GM19438 (cell line): ENCODE measurements around the gene CD58.
"Not testable (repeated sequence)": the region's sequence is repeated elsewhere in the genome, so short reads cannot be mapped to it uniquely, and the experiment has no call there.

Experiments
- ATAC-seq: cut with Tn5 transposase; IDR thresholded peaks from one replicate; pipeline ENCODE4 v1.9.1; 2021; ENCODE audit warnings: low read depth; ENCODE audit not compliant: unreplicated experiment

CD58 gene

DNA sequence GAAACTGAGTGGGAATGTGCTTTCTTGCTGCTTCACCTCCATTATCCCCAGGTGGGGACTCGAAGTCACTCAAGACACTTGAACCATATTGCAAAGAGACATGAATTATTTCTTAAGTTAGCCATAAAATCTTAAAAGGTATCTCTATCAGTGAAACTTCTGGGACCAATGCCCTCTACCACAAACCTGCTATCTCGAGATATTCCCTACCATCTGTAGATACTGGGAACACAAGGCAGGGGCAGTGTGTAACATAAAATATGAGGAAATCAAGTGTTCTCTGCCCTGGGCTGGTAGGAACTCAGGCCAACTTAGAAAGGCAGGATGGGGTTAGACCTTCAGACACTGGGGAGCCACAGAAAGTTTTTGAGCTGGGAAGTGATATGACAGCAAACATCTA lies 1.3 kb upstream of the CD58 start:
- ATAC-seq = no peak

DNA sequence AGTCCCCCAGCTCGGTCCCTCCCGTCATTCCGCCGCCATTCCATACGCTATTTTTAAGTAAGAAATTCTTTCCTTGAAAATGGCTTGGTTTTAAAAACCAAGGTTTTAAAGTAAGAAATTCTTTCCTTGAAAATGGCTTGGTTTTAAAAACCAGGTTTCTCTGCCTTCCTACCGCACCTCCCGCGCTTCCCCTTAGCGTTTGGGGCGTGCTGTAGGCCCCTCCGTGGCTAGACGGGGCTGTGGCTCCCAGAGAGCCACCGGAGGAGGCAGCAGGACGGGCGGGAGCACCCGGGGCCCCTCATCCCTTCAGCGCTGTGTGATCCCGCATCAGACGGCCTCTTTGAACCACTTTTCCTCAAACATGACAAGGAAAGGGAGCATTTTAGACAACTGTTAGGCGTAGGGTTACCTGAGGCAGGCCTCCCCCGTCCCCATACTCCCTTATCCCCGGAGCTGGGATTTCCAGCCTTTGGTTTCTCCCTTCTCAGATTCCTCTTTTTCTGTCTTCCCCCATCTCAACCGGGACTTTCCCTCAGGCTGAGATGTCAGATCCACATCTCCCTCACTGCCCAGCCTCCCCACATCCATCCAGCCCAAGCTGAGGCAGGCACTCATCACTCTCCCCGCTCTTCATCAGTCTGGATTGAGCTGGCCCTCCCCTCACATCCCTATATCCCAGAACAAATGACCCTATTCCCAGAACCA lies 541 bp upstream of the CD58 start:
- ATAC-seq = no peak

DNA sequence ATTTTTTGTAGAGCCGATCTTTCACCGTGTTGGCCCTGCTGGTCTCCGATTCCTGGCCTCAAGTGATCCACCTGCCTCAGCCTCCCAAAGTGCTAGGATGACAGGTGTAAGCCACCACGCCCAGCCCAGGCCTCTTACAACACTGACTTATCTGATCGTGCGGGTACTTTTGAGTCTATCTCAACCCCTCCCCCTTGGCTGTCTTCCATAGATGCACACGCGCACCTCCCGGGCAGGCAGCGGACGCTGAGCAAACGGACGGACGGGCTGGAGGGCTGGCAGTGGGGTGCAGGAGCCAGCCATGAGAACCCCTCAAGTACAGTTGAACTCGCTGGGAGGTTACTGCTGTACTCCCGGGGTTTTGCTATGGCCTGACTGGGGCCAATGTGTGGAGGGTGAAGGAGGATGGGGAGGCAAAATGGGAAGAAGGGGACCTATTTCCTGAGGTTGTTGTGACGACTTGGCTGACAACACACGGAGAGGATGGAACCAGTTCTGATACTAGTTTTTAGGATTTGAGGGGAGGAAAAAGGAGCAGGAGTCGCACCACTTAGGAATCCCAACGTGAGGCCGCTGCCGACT lies 959 bp downstream of the CD58 start:
- ATAC-seq = no peak

DNA sequence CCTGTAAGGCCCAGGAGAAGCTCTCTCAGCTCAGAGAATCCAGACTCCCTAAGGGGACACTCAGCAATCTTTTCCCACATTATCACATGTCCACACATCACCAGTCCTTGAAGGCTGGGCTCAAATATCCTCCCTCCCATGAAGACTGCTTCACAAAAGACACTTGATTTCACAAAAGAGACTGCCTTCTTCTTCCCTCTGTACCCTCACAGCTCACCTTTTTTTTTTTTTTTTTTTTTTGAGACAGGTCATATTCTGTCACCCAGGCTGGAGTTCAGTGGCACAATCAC lies 1.5 kb downstream of the CD58 start:
- ATAC-seq = no peak

DNA sequence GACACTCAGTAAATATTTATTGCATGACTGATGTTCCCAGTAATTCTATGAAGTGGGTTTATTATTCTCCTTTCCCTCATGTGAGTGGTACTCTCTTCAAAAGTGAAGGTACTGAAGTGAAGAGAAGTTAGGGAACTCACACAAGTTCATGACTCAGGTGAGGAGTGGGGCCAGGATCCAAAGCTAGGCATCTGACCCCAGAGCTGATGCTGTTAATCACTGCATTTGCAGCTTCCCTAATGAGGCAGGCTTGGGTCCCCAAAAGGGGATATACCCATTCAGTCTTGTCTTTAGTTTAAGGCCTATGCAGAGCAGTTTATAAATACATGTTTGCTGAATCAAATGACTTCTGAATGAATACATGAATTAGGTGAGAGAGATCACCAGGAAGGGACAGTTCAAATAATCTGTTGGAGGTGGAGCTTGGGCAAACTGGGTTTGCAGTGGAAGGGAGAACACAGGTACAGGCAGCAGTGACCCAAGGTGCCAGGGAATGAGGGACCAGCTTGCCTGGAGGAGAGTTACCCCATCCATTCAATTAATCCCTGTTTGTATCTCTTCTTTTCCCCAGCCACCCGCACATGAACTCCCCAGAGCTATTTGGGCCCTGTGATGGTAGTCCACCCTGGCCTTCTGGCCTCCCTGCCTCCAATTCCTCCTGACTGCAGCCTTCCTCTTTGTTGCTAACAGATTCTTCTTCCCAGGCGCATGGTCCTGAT lies 2.0 kb downstream of the CD58 start:
- no peak for ATAC-seq

DNA sequence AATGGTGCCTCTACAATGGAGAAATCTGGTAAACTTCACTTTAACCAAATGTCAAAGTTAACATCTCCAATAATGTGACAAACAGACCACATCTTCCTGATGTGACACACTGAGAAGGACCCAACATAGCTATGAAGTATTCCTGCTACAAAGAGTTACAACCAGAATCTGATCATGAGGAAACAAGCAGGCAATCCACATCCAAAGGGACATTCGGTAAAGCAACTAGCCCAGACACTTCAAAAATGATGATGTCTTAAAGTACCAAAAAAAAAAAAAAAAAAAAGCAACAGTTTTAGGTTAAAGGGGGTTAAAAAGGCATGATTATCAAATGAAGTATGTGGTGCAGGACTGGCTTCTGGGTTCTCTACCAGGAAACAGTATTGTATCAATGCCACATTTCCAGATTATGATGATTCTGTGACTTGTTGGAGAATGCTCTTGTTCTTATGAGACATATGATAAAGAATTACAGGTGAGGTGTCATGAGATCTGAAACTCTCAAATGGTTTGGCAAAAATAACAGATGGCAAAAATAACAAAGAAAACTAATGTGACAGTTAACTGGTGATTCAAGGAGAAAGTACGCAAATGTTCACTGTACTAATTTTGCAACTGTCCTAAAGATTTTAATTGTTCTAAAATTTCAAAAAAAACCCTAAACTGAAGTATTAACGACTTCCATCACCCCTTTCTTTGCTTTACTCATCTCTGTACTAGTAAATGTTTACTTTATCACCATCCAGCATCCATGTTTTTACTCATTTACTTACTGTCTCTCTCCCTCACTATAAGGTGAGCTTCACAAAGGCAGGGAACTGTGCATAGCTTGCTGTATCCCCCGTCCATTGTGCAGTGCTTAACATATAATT lies 2.8 kb downstream of the CD58 start:
- ATAC-seq = no peak

DNA sequence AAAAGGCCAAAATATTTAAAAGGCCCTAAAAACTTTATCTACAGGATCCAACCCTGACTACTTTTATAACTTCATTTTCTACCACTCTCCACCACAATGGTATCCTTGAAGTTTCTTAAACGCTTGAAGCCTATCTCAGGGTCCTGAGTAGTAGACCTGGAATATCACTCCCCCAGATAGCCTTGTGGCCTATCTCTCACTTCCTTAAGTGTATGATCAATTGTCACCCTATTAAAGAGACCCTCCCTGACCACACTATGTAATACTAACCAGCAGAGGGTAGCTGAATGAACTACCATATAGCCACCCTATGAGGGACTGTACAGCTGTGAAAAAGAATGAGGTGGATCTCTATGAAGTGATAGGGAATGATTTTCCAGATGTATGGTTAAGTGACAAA lies 5.6 kb downstream of the CD58 start:
- ATAC-seq = no peak

DNA sequence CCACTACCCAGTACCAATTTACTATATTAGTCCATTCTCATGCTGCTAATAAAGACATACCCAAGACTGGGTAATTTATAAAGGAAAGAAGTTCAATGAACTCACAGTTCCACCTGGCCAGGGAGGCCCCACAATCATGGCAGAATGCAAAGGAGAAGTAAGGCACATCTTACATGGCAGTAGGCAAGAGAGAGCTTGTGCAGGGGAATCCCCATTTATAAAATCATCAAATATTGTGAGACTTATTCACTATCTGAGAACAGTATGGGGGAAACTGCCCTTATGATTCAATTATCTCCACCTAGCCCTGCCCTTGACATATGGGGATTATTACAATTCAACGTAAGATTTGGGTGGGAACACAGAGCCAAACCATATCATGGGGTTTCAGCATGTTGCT lies 6.4 kb downstream of the CD58 start:
- ATAC-seq = no peak

DNA sequence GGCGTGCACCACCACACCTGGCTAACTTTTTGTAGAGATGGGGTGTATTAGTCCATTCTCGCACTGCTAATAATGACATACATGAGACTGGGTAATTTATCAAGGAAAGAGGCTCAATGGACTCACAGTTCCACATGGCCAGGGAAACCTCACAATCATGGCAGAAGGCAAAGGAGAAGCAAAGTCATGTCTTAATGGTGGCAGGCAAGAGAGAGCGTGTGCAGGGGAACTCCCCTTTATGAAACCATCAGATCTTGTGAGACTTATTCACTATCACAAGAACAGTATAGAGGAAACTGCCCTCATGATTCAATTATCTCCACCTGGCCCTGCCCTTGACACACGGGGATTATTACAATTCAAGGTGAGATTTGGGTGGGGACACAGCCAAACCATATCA lies 8.4 kb downstream of the CD58 start:
- not testable (repeated sequence) for ATAC-seq

DNA sequence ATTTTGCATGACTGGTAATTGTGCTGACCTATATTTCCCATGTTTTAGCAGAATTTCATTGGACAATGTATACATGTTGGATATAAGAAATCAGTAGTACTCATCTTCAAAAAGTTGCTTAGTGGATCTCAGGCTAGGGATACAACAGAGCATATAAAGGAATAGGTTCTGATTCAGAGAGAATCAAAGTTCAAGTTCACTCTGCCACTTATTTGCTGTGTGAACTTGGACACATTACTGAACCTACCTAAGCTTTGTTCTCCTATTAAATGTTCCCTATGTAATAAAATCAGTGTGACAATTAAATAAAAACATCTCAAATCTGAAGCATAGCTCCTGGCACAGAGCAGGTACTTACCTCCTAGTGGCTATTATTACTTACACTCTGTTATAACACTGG lies 9.3 kb downstream of the CD58 start:
- no peak for ATAC-seq

DNA sequence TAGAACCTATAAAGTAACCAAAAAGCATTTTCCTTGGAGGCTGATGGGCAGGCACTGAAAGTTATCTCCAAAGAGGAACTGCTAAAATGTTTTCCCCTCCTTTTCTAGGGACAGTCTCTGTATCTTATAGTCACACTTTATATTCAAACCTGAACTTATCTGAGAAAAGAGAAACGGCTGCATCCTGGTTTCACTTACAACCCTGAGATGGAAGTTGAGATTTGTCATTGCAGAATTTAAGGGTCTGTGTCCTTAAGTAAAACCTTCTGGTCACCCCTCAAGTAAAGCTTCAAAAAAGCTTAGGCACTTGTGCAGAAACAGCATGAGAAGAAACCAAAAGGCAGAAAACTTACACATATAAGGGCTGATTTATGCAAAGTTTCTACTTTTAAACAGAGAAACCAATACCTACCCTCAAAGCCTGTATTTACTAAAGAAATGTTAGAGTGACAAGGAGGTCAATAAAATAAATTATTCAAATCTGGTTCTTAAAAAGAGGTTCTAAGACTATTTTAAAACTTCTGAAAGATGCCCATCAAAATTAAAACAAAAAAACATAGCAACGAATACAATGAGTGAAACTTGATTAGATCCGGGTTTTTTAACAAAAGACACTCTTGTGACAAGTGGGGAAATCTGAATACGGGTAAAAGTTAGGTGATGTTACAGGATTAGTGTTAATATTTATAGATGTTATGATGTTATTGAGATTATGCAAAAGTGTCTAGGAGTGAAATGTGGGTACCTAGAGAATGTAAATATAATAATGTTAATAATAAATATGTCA lies 9.9 kb downstream of the CD58 start:
- no peak for ATAC-seq

DNA sequence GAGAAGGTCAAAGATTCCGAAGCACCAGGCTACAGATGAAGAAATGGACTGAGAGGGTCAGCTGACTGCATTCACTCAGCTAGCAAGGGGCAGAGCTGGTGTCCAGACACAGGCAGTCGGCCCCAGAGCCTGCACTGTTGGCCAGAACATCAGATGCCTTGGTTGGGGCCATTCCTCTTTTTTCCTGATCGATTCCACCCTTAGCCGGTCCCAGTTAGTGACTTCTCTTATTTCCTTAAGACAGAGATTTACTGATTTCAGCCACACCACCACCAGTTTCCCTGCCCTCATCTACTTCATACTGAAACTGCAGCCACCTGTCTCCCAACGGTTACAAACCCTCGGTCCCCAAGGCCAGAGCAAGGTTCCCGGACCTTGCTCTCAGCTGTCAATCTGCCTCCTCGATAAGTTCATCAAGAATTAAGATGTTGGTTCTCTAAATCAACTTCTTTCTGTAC lies 11.5 kb downstream of the CD58 start:
- ATAC-seq = peak; percentile 39

DNA sequence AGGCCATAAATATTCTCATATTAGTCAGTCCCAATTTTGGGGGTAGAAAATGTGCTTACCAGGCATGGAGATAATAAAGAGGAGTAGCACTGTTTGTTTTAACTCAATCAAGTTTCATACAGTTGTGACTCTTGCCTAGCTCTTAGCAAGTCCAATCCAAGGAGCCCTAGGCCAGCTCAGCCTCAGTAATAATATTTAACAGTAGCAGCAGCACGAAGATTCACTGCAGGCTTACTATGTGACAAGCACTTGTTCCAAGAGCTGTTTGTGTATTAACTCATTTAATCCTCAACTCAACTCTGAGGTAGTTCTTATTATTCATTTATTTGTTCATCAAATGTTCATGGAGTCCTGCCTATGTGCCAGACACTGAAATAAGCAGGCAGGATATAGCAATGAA lies 12.3 kb downstream of the CD58 start:
- no peak for ATAC-seq

DNA sequence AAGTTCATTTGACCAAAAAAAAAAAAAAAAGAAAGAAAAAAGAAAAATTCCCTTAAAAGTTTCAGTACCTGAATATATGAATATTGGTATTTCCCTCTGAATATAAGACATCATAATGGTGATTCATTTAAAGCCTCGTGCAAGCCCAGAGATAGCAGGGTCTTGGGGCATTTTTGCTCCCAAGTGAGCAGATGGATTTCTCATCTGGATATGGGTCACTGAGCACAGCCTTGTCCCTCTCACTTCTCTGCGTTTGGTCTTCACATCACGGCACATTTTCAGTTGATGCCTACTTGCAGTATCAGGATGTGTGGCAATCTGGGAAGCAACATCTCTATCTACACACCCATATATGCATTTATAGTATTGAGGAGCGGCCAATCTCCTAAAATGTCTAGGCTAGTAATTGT lies 12.7 kb downstream of the CD58 start:
- ATAC-seq = no peak

DNA sequence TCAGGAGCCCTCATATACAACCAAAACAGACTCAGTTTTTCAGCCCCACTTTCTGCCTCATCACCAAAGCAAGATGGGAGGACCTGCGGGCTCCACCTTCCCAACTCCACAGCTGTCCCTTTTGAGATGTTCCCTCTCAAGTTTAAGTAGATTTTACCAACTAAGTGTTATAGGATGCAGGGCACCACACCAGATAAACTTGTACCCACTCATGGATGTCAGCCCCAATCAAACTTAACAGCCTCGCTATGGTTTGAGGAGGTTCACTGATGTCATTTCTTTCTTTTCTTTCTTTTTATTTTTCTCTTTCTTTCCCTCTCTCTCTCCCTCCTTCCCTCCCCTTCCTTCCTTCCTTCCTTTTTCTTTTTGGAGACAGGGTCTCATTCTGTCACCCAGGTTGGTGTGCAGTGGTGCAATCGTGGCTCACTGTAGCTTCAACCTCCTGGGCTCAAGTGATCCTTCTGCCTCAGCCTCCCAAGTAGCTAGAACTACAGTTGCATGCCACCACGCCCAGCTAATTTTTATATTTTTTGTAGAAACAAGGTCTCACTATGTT lies 13.4 kb downstream of the CD58 start:
- ATAC-seq = no peak

DNA sequence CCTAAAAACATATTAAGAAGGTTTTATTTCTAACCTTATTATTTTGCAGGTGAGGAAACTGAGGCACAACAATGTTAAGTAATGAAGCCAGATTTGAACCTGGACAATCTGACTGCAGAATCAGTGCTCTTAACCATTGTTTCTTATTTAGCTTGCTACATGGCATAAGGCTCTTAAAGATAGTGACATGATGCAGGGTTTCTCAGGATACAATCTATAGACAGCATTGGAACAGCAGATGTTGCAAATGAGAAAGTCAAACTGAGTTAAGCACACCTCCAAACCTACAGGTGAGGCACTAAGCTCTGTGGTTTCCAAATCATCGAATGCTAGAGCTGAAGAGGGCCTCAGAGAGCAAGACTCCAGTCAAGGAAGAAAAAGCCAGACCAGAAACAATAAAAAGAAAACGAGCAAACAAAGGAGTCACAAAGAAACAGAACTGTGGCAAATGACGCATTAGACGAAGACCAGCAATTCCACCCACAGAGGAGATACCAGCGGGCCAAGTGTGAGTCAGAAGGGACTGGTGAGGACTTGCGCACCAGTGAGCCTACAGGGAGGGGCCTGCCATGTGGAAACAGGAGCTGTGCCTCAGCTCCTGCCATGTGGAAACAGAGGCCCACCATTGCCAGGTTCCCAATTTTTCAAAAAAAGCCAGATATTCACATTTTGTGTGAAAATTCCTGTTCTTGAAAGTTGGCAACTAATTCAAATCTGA lies 14.4 kb downstream of the CD58 start:
- no peak for ATAC-seq

DNA sequence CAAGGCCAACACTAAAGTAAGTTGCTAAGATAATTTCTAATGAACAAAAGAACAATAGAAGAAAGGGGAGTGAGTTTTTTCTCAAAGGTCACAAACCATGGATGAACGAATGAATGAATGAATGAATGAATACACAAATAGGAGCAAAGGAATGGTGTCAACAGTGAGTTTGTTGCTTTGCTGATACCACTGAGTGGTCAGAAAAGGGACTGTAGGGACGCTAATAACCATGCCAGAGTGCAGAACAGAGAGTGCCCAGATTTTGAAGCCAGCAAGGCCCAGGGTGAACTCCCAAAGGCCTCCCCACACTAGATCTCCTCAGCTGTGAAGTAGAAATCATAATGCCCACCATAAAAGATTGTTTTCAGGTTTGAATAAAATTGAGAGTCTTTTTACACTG lies 15.9 kb downstream of the CD58 start:
- no peak for ATAC-seq

DNA sequence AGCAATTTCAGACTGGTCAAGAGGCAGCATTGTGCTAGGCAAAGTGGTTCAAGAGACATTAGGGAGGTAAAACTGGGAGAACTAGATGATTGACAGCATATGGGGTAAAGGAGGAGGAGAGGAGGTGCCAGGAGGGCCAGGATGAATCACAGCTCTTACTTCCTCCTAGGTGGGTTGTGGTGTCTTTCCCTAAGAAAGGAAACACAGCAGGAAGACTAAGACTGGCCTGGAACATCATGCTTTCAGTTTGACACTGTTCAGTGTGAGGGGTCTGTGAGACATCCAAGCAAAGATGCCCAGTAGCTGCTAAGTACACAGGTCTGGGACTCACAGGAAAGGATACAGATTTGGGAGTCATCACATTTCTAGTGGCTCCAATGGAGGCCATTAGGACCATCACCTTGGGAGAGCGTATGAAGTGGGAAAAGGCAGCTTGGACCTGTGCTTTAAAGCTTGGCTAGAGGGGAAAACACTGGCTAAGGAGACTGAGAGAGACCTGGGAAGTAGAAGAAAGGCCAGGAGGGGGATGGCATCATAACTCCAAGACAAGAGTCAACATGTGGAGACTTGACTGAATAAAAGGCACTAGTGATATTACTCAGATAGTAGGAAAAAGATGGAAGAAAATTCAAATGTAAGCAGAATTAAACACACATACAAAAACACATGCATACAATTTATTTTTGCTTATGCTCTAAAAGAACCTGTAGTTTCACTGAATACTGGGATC lies 17.3 kb downstream of the CD58 start:
- no peak for ATAC-seq
